K562 (cell line): ENCODE data around the gene GLIS2. TPM values are rescaled to one million over a fixed set of nuclear protein-coding genes. Genes with fewer than 3 reads are reported as not detected.
A peak's percentile ranks its signal among the peaks of the same experiment; 100 is the strongest.

Source experiments
- ETV1 ChIP-seq: fragments of 450-650 bp; conservative IDR thresholded peaks from 2 replicates; pipeline ENCODE4 v1.6.1; 2016; ENCODE audit warnings: missing genetic modification characterization, control low read depth, low read depth, missing compliant biosample characterization
- KHSRP ChIP-seq: fragments of 450-650 bp; IDR thresholded peaks from 2 replicates; pipeline ENCODE4 v1.6.1; 2017
- MTA1 ChIP-seq: fragments of 450-650 bp; IDR thresholded peaks from 2 replicates; pipeline ENCODE4 v1.6.1; 2017; ENCODE audit warnings: borderline replicate concordance
- MYC ChIP-seq, 2 experiments: fragments of 250-450 bp in 1 of 2; sonication (Bioruptor Pico) in 1 of 2; IDR thresholded peaks; 2 replicates each; pipeline versions ENCODE4 v1.5.1 to v1.6.1; 2012 to 2021; ENCODE audit warnings: low read depth in 2 of 2, borderline replicate concordance in 1 of 2, improper control_type of control experiment in 1 of 2, low read length in 1 of 2, mild to moderate bottlenecking in 1 of 2, moderate library complexity in 1 of 2
- NR2C2 ChIP-seq, 2 experiments: fragments of 200-800 bp in 1 of 2; sonication (Bioruptor generic) in 1 of 2; sonication (generic) in 1 of 2; formaldehyde crosslinking in 1 of 2; IDR thresholded peaks; 2 replicates each; pipeline versions ENCODE4 v1.6.1 to v1.8.0; 2016 to 2022; ENCODE audit warnings: mild to moderate bottlenecking in 1 of 2, missing compliant biosample characterization in 1 of 2, missing genetic modification characterization in 1 of 2, missing genetic modification reagents in 1 of 2
- NR2F6 ChIP-seq: fragments of 450-650 bp; formaldehyde crosslinking; IDR thresholded peaks from 2 replicates; pipeline ENCODE4 v1.4.0; 2020; ENCODE audit warnings: mild to moderate bottlenecking
- PHF8 ChIP-seq: fragments of 200-600 bp; sonication (generic); IDR thresholded peaks from 2 replicates; pipeline ENCODE4 v1.6.1; 2012; ENCODE audit warnings: mixed run types, mild to moderate bottlenecking, inconsistent platforms, low read length, moderate library complexity, borderline replicate concordance
- PTTG1 ChIP-seq: fragments of 450-650 bp; IDR thresholded peaks from 2 replicates; pipeline ENCODE4 v1.6.1; 2016; ENCODE audit warnings: low read depth, mild to moderate bottlenecking, missing genetic modification characterization, missing compliant biosample characterization
- RAD21 ChIP-seq, 2 experiments: fragments of 250-450 bp in 1 of 2; fragments of 450-650 bp in 1 of 2; sonication (Bioruptor Pico) in 1 of 2; formaldehyde crosslinking in 1 of 2; IDR thresholded peaks in 1 of 2; conservative IDR thresholded peaks in 1 of 2; 2 replicates each; pipeline versions ENCODE4 v1.4.0 to v1.8.0; 2020 to 2022; ENCODE audit warnings: mild to moderate bottlenecking in 2 of 2, moderate library complexity in 1 of 2
- SRSF7 ChIP-seq: fragments of 200-400 bp; formaldehyde crosslinking; optimal IDR thresholded peaks from 2 replicates; pipeline ENCODE3; 2017; ENCODE audit warnings: mild to moderate bottlenecking, low read depth, low read length
- ZFP1 ChIP-seq: fragments of 450-650 bp; formaldehyde crosslinking; IDR thresholded peaks from 2 replicates; pipeline ENCODE4 v1.4.0; 2020; ENCODE audit warnings: mild to moderate bottlenecking, mixed read lengths
- ZMIZ1 ChIP-seq, 2 experiments: fragments of 150-350 bp in 1 of 2; IDR thresholded peaks; 2 replicates each; pipeline ENCODE4 v1.6.1; 2012 to 2016; ENCODE audit warnings: low read depth in 2 of 2, low read length in 2 of 2, mild to moderate bottlenecking in 1 of 2, moderate library complexity in 1 of 2
- ZNF174 ChIP-seq: fragments of 250-450 bp; sonication (Bioruptor Pico); IDR thresholded peaks from 2 replicates; pipeline ENCODE4 v1.4.0; 2020; ENCODE audit warnings: mild to moderate bottlenecking
- ZZZ3 ChIP-seq: fragments of 450-650 bp; IDR thresholded peaks from 2 replicates; pipeline ENCODE4 v1.6.1; 2016; ENCODE audit warnings: antibody characterized with exemption, mild to moderate bottlenecking, moderate library complexity
- polyA plus RNA-seq, 8 experiments: library from polyadenylated mRNA; depleted of rRNA in 4 of 8; stranded (reverse) in 5 of 8; unstranded in 3 of 8; fragments of >200 nt; fragmentation: Nextera tagmentation in 2 of 8; fragmentation: Illumina TruSeq in 1 of 8; extraction: Ambion mirVana in 2 of 8; extraction: Trizol in 1 of 8; gene quantifications; 2 replicates each; pipeline versions ENCODE4 v1.2.1 to v1.2.3, GENCODE V29; 2011 to 2014; ENCODE audit warnings: inconsistent platforms in 1 of 8, missing spikeins in 1 of 8
- total RNA-seq, 7 experiments: library from RNA; depleted of rRNA in 6 of 7; stranded (reverse); fragments of >200 nt in 6 of 7; fragmentation: Illumina TruSeq in 2 of 7; extraction: Trizol in 2 of 7; gene quantifications; 2 replicates each; pipeline versions ENCODE4 v1.2.1 to v1.2.3, GENCODE V29; 2011 to 2021; ENCODE audit warnings: low replicate concordance in 1 of 7
- TF ChIP-seq, protein P1 (sequence below): fragments of 250-450 bp; sonication (Bioruptor Pico); IDR thresholded peaks from 2 replicates; pipeline ENCODE4 v1.4.0; 2020; ENCODE audit warnings: mild to moderate bottlenecking, moderate library complexity
- TF ChIP-seq, protein P2 (sequence below): fragments of 450-650 bp; formaldehyde crosslinking; IDR thresholded peaks from 2 replicates; pipeline ENCODE4 v1.4.0; 2022; ENCODE audit warnings: mild to moderate bottlenecking, moderate library complexity
- TF ChIP-seq, protein P3 (sequence below): fragments of 250-450 bp; sonication (Bioruptor Pico); IDR thresholded peaks from 2 replicates; pipeline ENCODE4 v1.4.0; 2020; ENCODE audit warnings: borderline replicate concordance

Gene GLIS2
- total and polyA plus RNA-seq, 9 of the 15 experiments (the other 6 are each of a cell fraction or from before 2014, with no cell fraction given), result 0.10 to 9.0 (median 0.57) TPM

GRCh38 chr16:4288148-4288921 lies 27.5 kb upstream of the GLIS2 start (continued):
- TF ChIP-seq, protein P1, sequence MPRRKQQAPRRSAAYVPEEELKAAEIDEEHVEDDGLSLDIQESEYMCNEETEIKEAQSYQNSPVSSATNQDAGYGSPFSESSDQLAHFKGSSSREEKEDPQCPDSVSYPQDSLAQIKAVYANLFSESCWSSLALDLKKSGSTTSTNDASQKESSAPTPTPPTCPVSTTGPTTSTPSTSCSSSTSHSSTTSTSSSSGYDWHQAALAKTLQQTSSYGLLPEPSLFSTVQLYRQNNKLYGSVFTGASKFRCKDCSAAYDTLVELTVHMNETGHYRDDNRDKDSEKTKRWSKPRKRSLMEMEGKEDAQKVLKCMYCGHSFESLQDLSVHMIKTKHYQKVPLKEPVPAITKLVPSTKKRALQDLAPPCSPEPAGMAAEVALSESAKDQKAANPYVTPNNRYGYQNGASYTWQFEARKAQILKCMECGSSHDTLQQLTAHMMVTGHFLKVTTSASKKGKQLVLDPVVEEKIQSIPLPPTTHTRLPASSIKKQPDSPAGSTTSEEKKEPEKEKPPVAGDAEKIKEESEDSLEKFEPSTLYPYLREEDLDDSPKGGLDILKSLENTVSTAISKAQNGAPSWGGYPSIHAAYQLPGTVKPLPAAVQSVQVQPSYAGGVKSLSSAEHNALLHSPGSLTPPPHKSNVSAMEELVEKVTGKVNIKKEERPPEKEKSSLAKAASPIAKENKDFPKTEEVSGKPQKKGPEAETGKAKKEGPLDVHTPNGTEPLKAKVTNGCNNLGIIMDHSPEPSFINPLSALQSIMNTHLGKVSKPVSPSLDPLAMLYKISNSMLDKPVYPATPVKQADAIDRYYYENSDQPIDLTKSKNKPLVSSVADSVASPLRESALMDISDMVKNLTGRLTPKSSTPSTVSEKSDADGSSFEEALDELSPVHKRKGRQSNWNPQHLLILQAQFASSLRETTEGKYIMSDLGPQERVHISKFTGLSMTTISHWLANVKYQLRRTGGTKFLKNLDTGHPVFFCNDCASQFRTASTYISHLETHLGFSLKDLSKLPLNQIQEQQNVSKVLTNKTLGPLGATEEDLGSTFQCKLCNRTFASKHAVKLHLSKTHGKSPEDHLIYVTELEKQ (CRISPR knock-in tag), result no peak
- TF ChIP-seq, protein P2, sequence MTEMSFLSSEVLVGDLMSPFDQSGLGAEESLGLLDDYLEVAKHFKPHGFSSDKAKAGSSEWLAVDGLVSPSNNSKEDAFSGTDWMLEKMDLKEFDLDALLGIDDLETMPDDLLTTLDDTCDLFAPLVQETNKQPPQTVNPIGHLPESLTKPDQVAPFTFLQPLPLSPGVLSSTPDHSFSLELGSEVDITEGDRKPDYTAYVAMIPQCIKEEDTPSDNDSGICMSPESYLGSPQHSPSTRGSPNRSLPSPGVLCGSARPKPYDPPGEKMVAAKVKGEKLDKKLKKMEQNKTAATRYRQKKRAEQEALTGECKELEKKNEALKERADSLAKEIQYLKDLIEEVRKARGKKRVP (CRISPR knock-in tag), result no peak
- peak; percentile 76 for TF ChIP-seq ETV1 (tag)
- no peak for TF ChIP-seq ZZZ3
- no peak for TF ChIP-seq MYC (IDR thresholded peaks at IDR 0.05; ENCODE audit: low read depth, low read length)
- no peak for TF ChIP-seq MYC (CRISPR knock-in tag; IDR thresholded peaks at IDR 0.05; ENCODE audit: borderline replicate concordance, low read depth)
- no peak for TF ChIP-seq KHSRP
- no peak for TF ChIP-seq ZMIZ1 (IDR thresholded peaks at IDR 0.05; ENCODE audit: low read depth in 2 of 2, low read length in 2 of 2)
- TF ChIP-seq PTTG1, result no peak
- TF ChIP-seq ZFP1, result no peak
- no peak for TF ChIP-seq NR2C2 (CRISPR knock-in tag; IDR thresholded peaks at IDR 0.05)
- TF ChIP-seq NR2C2 (tag; IDR thresholded peaks at IDR 0.05), result no peak
- TF ChIP-seq SRSF7, result no peak
- no peak for TF ChIP-seq ZNF174 (CRISPR knock-in tag)
- TF ChIP-seq, protein P3, sequence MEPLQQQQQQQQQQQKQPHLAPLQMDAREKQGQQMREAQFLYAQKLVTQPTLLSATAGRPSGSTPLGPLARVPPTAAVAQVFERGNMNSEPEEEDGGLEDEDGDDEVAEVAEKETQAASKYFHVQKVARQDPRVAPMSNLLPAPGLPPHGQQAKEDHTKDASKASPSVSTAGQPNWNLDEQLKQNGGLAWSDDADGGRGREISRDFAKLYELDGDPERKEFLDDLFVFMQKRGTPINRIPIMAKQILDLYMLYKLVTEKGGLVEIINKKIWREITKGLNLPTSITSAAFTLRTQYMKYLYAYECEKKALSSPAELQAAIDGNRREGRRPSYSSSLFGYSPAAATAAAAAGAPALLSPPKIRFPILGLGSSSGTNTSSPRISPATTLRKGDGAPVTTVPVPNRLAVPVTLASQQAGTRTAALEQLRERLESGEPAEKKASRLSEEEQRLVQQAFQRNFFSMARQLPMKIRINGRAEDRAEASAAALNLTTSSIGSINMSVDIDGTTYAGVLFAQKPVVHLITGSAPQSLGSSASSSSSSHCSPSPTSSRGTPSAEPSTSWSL (CRISPR knock-in tag), result no peak
- TF ChIP-seq NR2F6 (CRISPR knock-in tag), result no peak
- TF ChIP-seq RAD21 (CRISPR knock-in tag; conservative IDR thresholded peaks at IDR 0.05 in 1 of 2, IDR thresholded peaks at IDR 0.05 in 1 of 2), result peak; percentile 76 to 89
- no peak for TF ChIP-seq MTA1
- TF ChIP-seq PHF8, result no peak
